ENCODE measurements around the gene BSCL2.

- TF ChIP-seq, protein P1, sequence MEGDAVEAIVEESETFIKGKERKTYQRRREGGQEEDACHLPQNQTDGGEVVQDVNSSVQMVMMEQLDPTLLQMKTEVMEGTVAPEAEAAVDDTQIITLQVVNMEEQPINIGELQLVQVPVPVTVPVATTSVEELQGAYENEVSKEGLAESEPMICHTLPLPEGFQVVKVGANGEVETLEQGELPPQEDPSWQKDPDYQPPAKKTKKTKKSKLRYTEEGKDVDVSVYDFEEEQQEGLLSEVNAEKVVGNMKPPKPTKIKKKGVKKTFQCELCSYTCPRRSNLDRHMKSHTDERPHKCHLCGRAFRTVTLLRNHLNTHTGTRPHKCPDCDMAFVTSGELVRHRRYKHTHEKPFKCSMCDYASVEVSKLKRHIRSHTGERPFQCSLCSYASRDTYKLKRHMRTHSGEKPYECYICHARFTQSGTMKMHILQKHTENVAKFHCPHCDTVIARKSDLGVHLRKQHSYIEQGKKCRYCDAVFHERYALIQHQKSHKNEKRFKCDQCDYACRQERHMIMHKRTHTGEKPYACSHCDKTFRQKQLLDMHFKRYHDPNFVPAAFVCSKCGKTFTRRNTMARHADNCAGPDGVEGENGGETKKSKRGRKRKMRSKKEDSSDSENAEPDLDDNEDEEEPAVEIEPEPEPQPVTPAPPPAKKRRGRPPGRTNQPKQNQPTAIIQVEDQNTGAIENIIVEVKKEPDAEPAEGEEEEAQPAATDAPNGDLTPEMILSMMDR (IDR thresholded peaks at IDR 0.05): no peak
- peak in 3 of 4 donors; percentile 71 to 82 (median 74) for TF ChIP-seq POLR2A (IDR thresholded peaks at IDR 0.05)
Observed at GRCh38 chr11:62645946-62646824, 61.0 kb downstream of the BSCL2 start, which contains the start of gene GANAB.
